ENCODE measurements around the gene TBC1D4.

DNA sequence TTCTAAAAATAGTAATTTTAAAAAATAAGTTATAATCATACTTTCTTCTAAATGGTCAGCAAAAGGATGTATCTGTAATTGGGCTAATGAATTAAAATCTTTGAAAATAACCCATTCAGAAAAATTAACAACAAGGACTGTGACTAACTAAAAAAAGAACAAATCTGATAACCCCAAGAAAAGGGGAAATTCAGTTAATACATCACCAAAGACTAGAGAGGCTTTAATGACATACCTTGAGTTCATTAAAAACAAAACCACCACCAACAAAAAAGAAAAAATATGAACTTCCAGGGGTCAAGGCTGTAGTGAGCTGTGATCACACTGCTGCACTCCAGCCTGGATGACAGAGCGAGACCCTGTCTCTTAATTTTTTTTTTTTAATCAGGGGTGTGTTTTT is 121.8 kb downstream of the TBC1D4 start:
- TF ChIP-seq SP1 (IDR thresholded peaks at IDR 0.05; ENCODE audit: low read depth, low read length) = no peak
- TF ChIP-seq EP300 (IDR thresholded peaks at IDR 0.05; ENCODE audit: borderline replicate concordance in 1 of 2, control insufficient read depth in 1 of 2, low read depth in 2 of 2, low read length in 2 of 2) = no peak
- no peak for TF ChIP-seq EZH2 (IDR thresholded peaks at IDR 0.05; ENCODE audit: borderline replicate concordance, control insufficient read depth, low read depth, low read length)
- TF ChIP-seq, protein P1, sequence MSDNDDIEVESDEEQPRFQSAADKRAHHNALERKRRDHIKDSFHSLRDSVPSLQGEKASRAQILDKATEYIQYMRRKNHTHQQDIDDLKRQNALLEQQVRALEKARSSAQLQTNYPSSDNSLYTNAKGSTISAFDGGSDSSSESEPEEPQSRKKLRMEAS (IDR thresholded peaks at IDR 0.05; ENCODE audit: low read depth, low read length) = no peak

All from GM12878 (cell line).